Measurements from ENCODE around the gene KHDC4. TPM values are rescaled to one million over a fixed set of nuclear protein-coding genes. Genes with fewer than 3 reads are reported as not detected.

The KHDC4 gene
- polyA plus RNA-seq, 1 of the 3 experiments (the other 2 are of a cell fraction), result 43.1 TPM

- H3F3A ChIP-seq (replicated peaks; ENCODE audit: insufficient read depth), result peaks cover 20% of the 10 kb centered on the region
- H3K9me3 ChIP-seq, result no peaks in the 10 kb centered on the region
- DNase-seq, result no peak
- H3K79me2 ChIP-seq (ENCODE audit: insufficient read depth), result peaks cover 12% of the 10 kb centered on the region; the same call in 1 of the 2 replicates
- H3K9me2 ChIP-seq, result no peaks in the 10 kb centered on the region
- peaks cover 0 to 3% of the 10 kb centered on the region in 2 experiments; a peak in 1 of 4 replicates for H3K4me1 ChIP-seq (ENCODE audit: control insufficient read depth in 1 of 2, insufficient read depth in 2 of 2, low read depth in 1 of 2, low read length in 1 of 2)
- WGBS (ENCODE audit: low lambda C conversion rate), result 96% methylated on average over 2 of the region's 2 CpGs
- H3K9ac ChIP-seq, result no peak overlapping the region
- H3K27me3 ChIP-seq (ENCODE audit: insufficient read depth), result no peaks in the 10 kb centered on the region
- no peaks in the 10 kb centered on the region for H4K20me1 ChIP-seq (ENCODE audit: insufficient read depth)
- H3K27ac ChIP-seq (ENCODE audit: low read depth in 2 of 2, low read length in 1 of 2), result no peak overlapping the region
- no peak overlapping the region for H2AFZ ChIP-seq (ENCODE audit: low read depth)
- H3K4me2 ChIP-seq, result no peak overlapping the region
- POLR2A ChIA-PET, result no interaction called here
- no peak for TF ChIP-seq POLR2AphosphoS5 (IDR thresholded peaks at IDR 0.05; ENCODE audit: low read depth, low read length)
- no peak for TF ChIP-seq RFX5 (IDR thresholded peaks at IDR 0.05; ENCODE audit: low read length)
- no peak for TF ChIP-seq IRF3 (IDR thresholded peaks at IDR 0.05; ENCODE audit: low read depth, low read length)
- no peak for TF ChIP-seq USF1 (IDR thresholded peaks at IDR 0.05; ENCODE audit: borderline replicate concordance, low read depth)
- TF ChIP-seq MEF2A (IDR thresholded peaks at IDR 0.05; ENCODE audit: borderline replicate concordance, low read depth), result no peak
- TF ChIP-seq NRF1 (IDR thresholded peaks at IDR 0.05; ENCODE audit: low read depth, low read length), result no peak
- peaks cover 33 to 77% of the 10 kb centered on the region in 2 experiments for H3K36me3 ChIP-seq (replicated peaks in 1 of 2; ENCODE audit: control insufficient read depth in 1 of 2, insufficient read depth in 2 of 2, low read length in 1 of 2)
- CTCF ChIA-PET, result interaction anchor here (1.2 kb wide), 1 partner anchor 8 kb away, joined by 3 read pairs; no protein-coding TSS in a partner anchor
- H3K4me3 ChIP-seq (ENCODE audit: low read depth in 2 of 2, low read length in 1 of 2), result no peak overlapping the region
Observed at GRCh38 chr1:155899683-155900082, 34.5 kb downstream of the KHDC4 start.

- H3K9me2 ChIP-seq, result no peaks in the 10 kb centered on the region
- 93% methylated on average over 2 of the region's 2 CpGs for WGBS (ENCODE audit: low lambda C conversion rate)
- peaks cover 7% of the 10 kb centered on the region; the same call in 1 of the 2 replicates for H3K79me2 ChIP-seq (ENCODE audit: insufficient read depth)
- no peaks in the 10 kb centered on the region for H3K27me3 ChIP-seq (ENCODE audit: insufficient read depth)
- no peak for TF ChIP-seq PBX3 (IDR thresholded peaks at IDR 0.05)
- no peak for TF ChIP-seq SIN3A (IDR thresholded peaks at IDR 0.05; ENCODE audit: borderline replicate concordance, low read depth, low read length)
- no peak for TF ChIP-seq YY1 (IDR thresholded peaks at IDR 0.05; ENCODE audit: low read depth)
- no peak for TF ChIP-seq TAF1 (IDR thresholded peaks at IDR 0.05; ENCODE audit: borderline replicate concordance, low read depth, low read length)
- H2AFZ ChIP-seq (ENCODE audit: low read depth), result no peak overlapping the region
- H3K9ac ChIP-seq, result no peak overlapping the region
- H3F3A ChIP-seq (replicated peaks; ENCODE audit: insufficient read depth), result peaks cover 28% of the 10 kb centered on the region
- H4K20me1 ChIP-seq (ENCODE audit: insufficient read depth), result no peaks in the 10 kb centered on the region
- CTCF ChIA-PET, result interaction anchor here (0.7 to 1.2 kb wide), 4 partner anchors 8 to 85 kb away, joined by 3 read pairs; no protein-coding TSS in a partner anchor
- H3K36me3 ChIP-seq (replicated peaks in 1 of 2; ENCODE audit: control insufficient read depth in 1 of 2, insufficient read depth in 2 of 2, low read length in 1 of 2), result peaks cover 25 to 69% of the 10 kb centered on the region in 2 experiments
- H3K9me3 ChIP-seq, result no peaks in the 10 kb centered on the region
- no peak overlapping the region for H3K4me2 ChIP-seq
- peak overlapping the region in 1 of 2 experiments; percentile 6; a peak in 2 of 4 replicates for H3K27ac ChIP-seq (ENCODE audit: low read depth in 2 of 2, low read length in 1 of 2)
- H3K4me1 ChIP-seq (ENCODE audit: control insufficient read depth in 1 of 2, insufficient read depth in 2 of 2, low read depth in 1 of 2, low read length in 1 of 2), result peaks cover 3 to 7% of the 10 kb centered on the region in 2 experiments; a peak in 3 of 4 replicates
- no peak for DNase-seq
- POLR2A ChIA-PET, result interaction anchor here (1.5 kb wide), 1 partner anchor 42 kb away, joined by 3 read pairs; the partner anchor contains the start of gene GON4L
- H3K4me3 ChIP-seq (ENCODE audit: low read depth in 2 of 2, low read length in 1 of 2), result no peak overlapping the region
Observed at GRCh38 chr1:155898888-155899287, 35.3 kb downstream of the KHDC4 start.
